ENCODE measurements around the gene BEX3. TPM values are rescaled to one million over a fixed set of nuclear protein-coding genes. Genes with fewer than 3 reads are reported as not detected.

BEX3 gene
- total and polyA plus RNA-seq, 2 experiments from 2014 or later = 427 to 714 TPM

DNA sequence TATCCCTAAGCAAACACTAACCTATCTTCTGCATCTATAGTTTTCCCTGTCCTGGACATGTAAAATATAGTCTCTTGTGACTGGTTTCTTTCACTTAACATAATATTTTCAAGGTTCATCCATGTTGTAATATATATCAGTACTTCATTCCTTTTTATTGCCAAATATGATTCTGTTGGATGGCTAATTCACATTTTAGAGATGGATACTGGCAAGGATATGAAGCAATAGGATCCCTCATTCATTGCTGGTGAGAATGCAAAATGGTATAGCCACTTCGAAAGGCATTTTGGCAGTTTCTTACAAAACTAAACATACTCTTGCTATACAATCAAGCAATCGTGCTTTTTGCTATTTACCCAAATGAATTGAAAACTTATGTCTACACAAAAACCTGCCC is 13.3 kb upstream of the BEX3 start:
- Histone ChIP-seq H3K4me3 (no peak overlapping the region), H3K9me2 (ENCODE audit: insufficient read depth) (no peaks in the 10 kb centered on the region), H3K27me3 (ENCODE audit: insufficient read depth) (no peaks in the 10 kb centered on the region), H3K36me3 (ENCODE audit: insufficient read depth) (no peaks in the 10 kb centered on the region; the same call in 1 of the 2 replicates), H3K27ac (ENCODE audit: low read depth) (no peak overlapping the region), H4K20me1 (replicated peaks; ENCODE audit: insufficient read depth) (no peaks in the 10 kb centered on the region), H3K4me1 (ENCODE audit: insufficient read depth) (peaks cover 15% of the 10 kb centered on the region), H3K4me2 (no peak overlapping the region), H3K79me2 (replicated peaks; ENCODE audit: insufficient read depth) (peaks cover 1% of the 10 kb centered on the region; the same call in 1 of the 2 replicates), H2AFZ (no peak overlapping the region), H3F3A (replicated peaks; ENCODE audit: low read depth) (no peaks in the 10 kb centered on the region)
- TF ChIP-seq NANOG (IDR thresholded peaks at IDR 0.05; ENCODE audit: borderline replicate concordance) (no peak), STAT1 (IDR thresholded peaks at IDR 0.05; ENCODE audit: unreplicated experiment) (no peak), ZNF114 (CRISPR knock-in tag; IDR thresholded peaks at IDR 0.05) (no peak), EZH2 (IDR thresholded peaks at IDR 0.05; ENCODE audit: low read depth, unreplicated experiment) (no peak), EZH2phosphoT487 (IDR thresholded peaks at IDR 0.05; ENCODE audit: unreplicated experiment) (no peak), POLR2AphosphoS5 (IDR thresholded peaks at IDR 0.05; ENCODE audit: low read depth) (no peak), REST (IDR thresholded peaks at IDR 0.05; ENCODE audit: unreplicated experiment) (no peak), ZNF331 (CRISPR knock-in tag; IDR thresholded peaks at IDR 0.05; ENCODE audit: low read depth) (no peak), JUNB (IDR thresholded peaks at IDR 0.05; ENCODE audit: unreplicated experiment) (no peak), CREB1 (CRISPR knock-in tag; IDR thresholded peaks at IDR 0.05; ENCODE audit: low read depth) (no peak)
- TF ChIP-seq, protein P1, sequence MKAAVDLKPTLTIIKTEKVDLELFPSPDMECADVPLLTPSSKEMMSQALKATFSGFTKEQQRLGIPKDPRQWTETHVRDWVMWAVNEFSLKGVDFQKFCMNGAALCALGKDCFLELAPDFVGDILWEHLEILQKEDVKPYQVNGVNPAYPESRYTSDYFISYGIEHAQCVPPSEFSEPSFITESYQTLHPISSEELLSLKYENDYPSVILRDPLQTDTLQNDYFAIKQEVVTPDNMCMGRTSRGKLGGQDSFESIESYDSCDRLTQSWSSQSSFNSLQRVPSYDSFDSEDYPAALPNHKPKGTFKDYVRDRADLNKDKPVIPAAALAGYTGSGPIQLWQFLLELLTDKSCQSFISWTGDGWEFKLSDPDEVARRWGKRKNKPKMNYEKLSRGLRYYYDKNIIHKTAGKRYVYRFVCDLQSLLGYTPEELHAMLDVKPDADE (IDR thresholded peaks at IDR 0.05) = no peak
- TF ChIP-seq, protein P2, sequence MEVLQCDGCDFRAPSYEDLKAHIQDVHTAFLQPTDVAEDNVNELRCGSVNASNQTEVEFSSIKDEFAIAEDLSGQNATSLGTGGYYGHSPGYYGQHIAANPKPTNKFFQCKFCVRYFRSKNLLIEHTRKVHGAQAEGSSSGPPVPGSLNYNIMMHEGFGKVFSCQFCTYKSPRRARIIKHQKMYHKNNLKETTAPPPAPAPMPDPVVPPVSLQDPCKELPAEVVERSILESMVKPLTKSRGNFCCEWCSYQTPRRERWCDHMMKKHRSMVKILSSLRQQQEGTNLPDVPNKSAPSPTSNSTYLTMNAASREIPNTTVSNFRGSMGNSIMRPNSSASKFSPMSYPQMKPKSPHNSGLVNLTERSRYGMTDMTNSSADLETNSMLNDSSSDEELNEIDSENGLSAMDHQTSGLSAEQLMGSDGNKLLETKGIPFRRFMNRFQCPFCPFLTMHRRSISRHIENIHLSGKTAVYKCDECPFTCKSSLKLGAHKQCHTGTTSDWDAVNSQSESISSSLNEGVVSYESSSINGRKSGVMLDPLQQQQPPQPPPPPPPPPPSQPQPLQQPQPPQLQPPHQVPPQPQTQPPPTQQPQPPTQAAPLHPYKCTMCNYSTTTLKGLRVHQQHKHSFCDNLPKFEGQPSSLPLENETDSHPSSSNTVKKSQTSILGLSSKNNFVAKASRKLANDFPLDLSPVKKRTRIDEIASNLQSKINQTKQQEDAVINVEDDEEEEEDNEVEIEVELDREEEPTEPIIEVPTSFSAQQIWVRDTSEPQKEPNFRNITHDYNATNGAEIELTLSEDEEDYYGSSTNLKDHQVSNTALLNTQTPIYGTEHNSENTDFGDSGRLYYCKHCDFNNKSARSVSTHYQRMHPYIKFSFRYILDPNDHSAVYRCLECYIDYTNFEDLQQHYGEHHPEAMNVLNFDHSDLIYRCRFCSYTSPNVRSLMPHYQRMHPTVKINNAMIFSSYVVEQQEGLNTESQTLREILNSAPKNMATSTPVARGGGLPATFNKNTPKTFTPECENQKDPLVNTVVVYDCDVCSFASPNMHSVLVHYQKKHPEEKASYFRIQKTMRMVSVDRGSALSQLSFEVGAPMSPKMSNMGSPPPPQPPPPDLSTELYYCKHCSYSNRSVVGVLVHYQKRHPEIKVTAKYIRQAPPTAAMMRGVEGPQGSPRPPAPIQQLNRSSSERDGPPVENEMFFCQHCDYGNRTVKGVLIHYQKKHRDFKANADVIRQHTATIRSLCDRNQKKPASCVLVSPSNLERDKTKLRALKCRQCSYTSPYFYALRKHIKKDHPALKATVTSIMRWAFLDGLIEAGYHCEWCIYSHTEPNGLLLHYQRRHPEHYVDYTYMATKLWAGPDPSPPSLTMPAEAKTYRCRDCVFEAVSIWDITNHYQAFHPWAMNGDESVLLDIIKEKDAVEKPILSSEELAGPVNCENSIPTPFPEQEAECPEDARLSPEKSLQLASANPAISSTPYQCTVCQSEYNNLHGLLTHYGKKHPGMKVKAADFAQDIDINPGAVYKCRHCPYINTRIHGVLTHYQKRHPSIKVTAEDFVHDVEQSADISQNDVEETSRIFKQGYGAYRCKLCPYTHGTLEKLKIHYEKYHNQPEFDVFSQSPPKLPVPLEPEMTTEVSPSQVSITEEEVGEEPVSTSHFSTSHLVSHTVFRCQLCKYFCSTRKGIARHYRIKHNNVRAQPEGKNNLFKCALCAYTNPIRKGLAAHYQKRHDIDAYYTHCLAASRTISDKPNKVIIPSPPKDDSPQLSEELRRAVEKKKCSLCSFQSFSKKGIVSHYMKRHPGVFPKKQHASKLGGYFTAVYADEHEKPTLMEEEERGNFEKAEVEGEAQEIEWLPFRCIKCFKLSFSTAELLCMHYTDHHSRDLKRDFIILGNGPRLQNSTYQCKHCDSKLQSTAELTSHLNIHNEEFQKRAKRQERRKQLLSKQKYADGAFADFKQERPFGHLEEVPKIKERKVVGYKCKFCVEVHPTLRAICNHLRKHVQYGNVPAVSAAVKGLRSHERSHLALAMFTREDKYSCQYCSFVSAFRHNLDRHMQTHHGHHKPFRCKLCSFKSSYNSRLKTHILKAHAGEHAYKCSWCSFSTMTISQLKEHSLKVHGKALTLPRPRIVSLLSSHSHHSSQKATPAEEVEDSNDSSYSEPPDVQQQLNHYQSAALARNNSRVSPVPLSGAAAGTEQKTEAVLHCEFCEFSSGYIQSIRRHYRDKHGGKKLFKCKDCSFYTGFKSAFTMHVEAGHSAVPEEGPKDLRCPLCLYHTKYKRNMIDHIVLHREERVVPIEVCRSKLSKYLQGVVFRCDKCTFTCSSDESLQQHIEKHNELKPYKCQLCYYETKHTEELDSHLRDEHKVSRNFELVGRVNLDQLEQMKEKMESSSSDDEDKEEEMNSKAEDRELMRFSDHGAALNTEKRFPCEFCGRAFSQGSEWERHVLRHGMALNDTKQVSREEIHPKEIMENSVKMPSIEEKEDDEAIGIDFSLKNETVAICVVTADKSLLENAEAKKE (CRISPR knock-in tag; IDR thresholded peaks at IDR 0.05) = no peak
- TF ChIP-seq, protein P3, sequence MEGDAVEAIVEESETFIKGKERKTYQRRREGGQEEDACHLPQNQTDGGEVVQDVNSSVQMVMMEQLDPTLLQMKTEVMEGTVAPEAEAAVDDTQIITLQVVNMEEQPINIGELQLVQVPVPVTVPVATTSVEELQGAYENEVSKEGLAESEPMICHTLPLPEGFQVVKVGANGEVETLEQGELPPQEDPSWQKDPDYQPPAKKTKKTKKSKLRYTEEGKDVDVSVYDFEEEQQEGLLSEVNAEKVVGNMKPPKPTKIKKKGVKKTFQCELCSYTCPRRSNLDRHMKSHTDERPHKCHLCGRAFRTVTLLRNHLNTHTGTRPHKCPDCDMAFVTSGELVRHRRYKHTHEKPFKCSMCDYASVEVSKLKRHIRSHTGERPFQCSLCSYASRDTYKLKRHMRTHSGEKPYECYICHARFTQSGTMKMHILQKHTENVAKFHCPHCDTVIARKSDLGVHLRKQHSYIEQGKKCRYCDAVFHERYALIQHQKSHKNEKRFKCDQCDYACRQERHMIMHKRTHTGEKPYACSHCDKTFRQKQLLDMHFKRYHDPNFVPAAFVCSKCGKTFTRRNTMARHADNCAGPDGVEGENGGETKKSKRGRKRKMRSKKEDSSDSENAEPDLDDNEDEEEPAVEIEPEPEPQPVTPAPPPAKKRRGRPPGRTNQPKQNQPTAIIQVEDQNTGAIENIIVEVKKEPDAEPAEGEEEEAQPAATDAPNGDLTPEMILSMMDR (conservative IDR thresholded peaks at IDR 0.05; ENCODE audit: low read depth in 2 of 2) = no peak
- Mint-ChIP-seq H3K36me3 (ENCODE audit: low read depth) (peaks cover 3% of the 10 kb centered on the region; the same call in 2 of the 3 replicates), H3K27ac (no peak overlapping the region; the same call in 1 of the 2 replicates), H3K9me3 (no peaks in the 10 kb centered on the region), H3K27me3 (ENCODE audit: insufficient read depth, low read depth, poor library complexity) (no peaks in the 10 kb centered on the region), H3K4me3 (no peak overlapping the region), H3K4me1 (peaks cover 25% of the 10 kb centered on the region)
- no peak for ATAC-seq
- no peak for DNase-seq (ENCODE audit: low spot score)

All from GM23338 (cell line).